Activated CD8-positive, alpha-beta memory T cell treated with anti-CD3 and anti-CD28 coated beads for 1 hour (primary cell): ENCODE measurements around the gene NUCB1.
"Not testable (repeated sequence)": the region's sequence is repeated elsewhere in the genome, so short reads cannot be mapped to it uniquely, and the experiment has no call there.

Experiments
- DNase-seq, 2 donors: peaks; one replicate each; pipeline ENCODE4 v3.0.0-alpha.2; 2020; ENCODE audit warnings: low read depth in 1 of 2; ENCODE audit errors: extremely low read depth in 1 of 2

NUCB1 gene

DNA sequence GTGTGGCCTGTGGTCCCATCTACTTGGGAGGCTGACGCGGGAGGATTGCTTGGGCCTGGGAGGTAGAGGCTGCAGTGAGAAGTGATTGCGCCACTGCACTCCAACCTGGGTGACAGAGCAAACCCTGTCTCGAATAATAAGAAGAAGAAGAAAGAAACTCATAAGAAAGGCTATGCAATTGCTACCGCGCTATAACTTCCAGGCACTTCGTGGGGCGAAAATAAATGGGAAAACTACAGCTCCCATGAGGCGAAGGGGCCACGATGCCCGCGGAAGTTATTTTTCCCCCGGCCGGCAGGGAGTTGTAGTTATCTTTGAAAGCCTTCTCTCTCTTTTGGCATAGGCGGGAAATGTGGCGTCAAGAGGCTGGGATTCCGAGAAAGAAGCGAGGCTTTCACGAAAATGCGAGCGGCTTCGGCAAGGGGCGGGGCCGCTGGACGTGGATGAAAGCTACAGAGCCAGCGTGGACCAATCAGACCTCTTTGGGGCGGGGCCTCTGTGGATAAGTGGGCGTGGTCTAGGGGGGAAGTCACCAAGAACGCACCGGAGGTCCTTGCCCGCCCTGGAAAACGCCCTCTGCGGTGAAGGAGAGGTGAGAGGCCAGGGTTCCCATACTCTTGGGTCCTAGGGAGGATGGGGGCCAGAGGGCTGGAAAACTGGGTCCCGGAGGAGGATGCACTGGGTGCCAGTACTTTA, at the start of gene NUCB1:
Gene NUCB1 (plus strand): TSS at position 532 of the 696 bp plus-strand sequence. CDS start 485 bp downstream, outside the sequence.
- peak; percentile 95 to 98 for DNase-seq

DNA sequence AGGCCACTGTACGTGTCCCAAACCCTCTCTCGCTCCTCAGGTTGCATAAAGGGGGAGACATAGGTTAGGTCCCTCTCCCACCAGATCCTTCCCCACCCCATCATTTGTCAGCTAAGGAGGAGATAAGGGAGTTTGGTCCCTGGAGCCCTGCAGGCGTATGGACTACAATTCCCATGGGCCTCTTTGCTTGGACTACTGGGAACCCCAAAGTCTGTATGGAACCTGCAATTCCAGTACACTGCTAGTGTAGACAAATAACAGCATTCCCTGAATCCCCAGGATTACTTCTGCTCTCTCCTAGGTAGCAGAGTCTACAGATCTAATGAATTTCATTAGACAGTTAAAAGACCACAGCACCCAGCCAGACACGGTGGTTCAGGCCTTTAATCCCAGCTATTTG, 47.8 kb upstream of the NUCB1 start:
- no peak for DNase-seq

DNA sequence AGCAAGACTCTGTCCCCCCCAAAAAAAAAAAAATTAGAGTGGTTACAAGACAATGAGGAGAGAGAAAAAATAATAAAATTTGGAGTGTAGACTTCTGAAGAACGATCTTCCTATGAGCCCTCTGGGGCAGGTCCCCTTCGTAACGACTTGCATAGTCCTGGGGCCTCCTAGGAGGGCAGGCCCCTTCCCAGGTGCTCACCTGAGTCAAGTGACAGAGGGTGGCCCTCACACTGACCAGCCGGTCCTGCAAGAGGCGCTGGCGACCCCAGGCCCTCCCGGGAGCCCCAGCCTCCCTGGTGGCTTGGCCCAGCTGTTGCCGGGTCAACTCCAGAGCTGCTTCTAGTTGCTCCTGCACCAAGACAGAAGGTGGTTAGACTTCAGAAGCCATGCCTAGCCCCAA, 46.6 kb upstream of the NUCB1 start:
- DNase-seq = no peak

DNA sequence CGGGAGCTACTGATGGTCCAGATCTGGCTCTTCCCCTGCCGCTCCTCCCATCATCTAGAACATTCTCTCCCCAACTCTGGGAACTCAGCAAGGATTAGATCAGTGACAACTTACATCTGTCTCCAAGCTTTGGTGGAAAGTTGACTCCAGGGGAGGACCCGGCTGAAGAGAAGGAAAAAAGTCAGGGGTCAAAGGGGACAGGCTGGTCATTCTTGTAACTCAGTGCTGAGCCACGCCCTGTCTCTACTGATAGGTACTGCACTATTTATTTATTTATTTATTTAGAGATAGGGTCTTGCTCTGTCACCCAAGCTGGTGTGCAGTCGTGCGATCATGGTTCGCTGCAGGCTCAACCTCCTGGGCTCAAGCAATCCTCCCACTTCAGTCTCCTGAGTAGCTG, 46.0 kb upstream of the NUCB1 start:
- no peak for DNase-seq

DNA sequence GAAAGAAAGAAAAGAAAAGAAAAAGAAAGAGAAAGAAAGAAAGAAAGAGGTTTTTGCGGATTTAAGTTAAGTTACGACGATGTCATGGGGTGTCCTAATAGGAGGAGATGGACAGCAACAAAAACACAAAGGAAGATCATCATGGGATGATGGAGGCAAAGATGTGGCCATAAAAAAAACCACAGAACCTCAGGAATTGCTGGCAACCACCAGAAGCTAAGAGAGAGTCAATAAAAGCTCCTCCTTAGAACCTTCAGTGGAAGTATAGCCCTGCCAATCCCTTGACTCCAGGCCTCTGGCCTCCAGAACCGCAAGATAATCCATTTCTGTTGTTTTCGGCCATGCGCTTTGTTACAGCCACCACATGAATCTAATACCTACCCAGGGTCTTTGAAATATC, 43.2 kb upstream of the NUCB1 start:
- no peak for DNase-seq

DNA sequence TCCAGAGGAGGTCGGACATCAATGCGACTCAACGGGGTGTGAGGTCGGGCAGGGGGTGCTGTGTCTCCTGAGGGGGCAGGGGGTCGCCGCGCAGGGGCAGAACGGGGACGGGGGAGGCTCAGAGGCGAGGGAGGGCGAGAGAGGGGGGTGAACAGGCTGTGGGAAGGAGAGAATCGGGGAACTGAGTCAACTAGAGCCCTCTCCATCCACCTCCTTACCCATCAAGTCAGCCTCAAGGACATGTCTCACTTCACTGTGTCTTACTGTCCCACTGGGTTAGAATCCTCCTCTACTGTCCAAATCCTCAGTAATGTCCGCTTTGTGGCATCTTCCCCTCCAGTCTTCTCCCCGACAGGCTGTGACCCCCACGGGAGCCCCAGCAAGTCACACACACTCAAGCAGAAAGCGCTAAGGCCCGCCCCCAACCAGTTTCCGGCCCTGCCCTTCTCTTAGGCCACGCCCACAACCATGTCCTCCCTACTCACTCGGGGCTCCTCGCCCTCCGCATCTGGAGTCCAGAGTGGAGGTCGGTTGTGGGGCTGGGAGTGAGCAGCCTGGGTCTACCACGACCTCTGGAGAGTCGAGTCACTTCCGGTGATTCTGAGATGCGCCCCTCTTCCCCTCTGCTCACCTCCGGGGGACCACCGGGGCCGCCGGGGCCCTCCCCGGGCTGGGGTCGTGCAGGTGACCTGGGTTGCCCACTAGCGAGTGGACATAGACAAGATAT, 41.0 kb upstream of the NUCB1 start:
- peak; percentile 62 to 70 for DNase-seq

DNA sequence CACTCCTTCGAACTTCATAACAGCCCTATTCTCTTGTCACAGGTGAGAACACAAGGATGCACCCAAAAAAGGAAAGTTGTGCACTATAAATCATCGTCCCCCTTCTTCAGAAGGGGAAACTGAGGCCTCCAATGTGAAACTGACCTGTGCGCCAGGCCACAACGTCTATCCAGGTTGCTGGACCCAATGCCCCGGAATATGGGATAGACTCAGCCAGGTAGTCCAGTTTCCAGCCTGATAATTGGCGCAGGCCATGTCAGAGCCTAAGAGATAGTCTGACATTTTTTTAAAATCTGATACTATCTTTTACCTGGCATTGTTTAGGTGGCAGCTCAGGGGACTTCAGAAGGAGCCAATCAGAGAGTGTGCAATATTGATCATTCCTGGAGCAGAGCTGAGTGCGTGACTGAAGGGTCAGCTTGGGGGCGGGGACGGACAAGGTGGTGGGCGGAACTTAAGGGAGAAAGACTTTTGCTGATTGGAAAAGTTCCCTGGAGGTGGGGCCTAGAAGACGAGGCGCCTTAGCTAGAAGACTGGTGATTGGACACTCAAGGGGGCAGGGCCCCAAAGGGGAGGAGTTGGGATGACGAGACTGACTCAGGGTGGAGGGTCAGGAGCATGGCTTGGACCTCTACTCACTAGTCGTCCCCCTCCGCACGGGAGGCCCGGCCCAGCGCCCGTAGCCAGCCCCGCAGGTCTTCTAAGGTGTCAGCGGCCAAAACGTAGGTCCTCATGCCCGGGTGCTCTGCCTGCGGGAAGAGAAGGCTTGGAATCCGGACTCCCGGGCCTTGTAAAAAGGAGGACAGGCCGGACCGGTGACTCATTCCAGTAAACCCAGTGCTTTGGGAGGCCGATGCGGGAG, 40.2 kb upstream of the NUCB1 start:
- no peak for DNase-seq

DNA sequence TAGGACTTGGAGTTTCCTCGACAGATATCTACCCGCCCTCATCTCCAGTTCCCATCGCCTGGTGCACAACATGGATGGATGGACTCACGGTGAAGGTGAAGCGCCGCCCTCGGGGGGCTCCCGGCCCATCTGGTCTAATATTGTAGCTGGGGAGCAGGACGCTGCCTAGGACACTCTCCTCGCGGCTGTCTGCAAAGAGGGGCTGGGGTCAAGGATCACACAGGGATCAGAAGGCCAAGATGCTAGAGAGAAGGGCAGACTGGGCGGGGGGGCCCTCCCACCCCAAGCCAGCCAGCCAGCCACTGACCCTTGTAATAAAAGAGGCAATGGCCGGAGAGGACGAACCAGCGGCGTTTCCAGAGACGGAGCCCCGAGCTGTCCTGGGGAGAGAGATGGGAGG, 38.8 kb upstream of the NUCB1 start:
- DNase-seq = no peak

DNA sequence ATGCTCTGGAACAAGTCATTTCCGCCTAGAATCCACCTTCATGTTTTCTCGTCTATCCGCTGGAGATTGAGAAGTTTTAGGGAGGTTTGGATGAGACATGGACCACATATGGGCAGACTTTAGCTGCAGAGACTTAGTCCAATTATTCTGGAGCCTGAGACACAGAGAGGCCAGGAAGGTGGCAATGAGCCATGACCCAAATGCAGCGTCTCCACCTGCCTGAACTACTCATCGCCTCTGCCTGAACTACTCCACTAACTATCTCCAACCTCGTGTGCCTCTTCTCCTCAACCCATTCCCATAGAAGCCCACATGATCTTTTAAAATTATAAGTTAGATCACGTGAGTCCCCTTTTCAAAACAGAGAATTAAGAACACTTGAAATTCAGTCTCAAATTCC, 37.3 kb upstream of the NUCB1 start:
- no peak for DNase-seq

DNA sequence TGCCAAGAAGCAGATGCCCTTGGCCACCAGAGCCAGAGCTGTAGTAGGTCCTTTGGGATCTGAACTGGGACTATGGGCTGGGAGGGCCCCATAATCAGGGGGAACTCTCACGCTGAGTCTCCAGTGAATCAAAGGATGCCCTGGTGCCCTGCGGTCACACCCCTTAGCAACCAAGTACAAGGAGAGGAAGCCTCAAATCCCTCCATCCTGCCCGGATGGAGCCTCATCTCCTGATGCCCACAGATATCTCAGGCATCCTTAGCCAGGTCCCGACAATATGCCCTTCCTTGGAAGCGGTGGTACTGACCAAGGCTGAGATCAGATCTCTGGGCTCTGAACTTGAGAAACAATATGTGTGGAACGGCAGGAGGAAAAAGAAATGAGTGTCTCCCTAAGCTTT, 33.4 kb upstream of the NUCB1 start:
- no peak for DNase-seq

DNA sequence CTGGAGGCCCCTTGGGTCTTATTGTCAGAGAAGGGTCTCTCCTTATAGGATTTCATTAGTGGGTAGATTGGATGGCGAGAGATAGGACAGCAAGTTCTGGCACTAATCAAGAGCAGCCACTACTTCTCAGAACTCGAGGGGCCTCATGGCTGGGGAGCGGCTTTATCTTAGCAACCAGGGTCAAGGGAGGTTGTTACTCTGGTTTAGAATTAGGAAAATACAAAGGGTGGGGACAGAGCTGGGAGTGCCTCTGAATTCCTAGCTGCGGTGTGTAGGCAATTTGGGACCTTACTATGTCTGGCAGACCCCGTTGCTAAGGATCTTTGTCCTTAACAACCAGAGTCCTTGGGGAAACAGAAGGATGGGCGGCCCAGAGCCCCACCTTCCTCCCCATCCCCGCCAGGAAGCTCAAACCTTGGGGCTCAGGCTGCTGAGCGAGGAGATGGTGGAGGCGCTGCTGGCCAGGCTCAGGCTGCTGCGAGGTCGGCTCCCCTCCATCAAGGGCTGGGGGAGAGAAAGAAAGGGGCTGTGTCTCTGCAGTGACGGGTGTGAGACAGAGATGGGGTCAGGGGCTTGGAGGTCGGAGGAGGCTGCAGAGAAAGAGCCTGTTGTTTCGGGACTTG, 32.9 kb upstream of the NUCB1 start:
- DNase-seq = no peak

DNA sequence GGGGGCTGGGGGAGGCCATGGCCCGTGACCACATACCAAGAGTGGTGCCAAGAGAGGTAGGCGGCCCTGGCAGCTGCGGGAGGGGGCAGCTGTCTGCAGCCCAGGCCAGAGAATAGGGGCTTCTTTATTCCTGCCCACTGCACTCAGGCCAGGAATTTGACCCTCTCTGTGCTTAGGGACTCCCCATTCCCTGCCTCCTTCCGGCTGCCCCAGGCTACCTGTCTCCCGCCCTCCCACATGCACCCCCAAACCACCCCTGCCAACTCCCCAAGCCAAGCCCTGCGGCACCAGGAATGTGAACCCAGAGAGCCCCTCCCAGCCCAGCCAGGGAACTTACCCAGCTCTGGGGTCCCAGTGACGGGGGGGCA, 32.4 kb upstream of the NUCB1 start:
- DNase-seq = no peak

DNA sequence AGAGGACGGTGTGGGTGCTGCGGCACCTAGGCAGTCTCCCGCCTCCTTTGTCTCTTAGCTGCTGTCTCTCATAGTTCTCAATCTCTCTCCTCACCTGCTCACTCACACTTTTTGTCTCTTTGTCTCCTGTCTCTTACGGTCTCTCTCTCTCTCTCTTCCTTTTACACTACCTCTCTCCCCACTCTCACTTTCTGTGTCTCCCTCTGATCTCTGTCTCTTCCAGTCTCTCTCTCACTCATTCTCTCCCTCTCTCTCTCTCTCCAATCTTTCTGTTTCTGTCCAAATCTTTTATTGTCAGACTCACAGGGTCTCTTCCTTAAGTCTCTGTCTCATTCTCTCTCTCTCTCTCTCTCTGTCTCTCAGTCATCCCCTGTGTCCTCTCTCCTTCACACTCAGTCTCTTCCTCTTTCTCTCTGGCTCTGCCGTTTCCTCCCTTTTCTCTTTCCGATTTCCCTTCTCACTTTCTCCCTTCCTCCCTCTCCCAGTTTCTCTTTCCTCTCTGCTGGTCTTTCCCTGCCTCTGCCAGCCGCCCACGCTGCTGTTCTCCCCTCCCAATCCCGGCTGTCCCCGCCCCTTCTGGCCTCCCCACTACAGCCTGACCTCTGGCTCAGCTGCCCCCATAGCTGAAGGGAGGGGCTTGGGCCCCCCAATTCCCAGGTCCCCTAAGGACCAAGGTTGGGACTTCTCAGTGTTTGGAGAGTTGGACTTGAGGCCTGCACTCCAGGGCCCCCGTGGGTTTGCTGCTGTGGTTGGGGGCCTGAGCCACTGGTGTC, 31.8 kb upstream of the NUCB1 start, which contains the start of gene PLEKHA4:
Gene PLEKHA4 (minus strand): TSS at position 504 of the 773 bp plus-strand sequence. CDS start 997 bp downstream, outside the sequence.
- DNase-seq = no peak

DNA sequence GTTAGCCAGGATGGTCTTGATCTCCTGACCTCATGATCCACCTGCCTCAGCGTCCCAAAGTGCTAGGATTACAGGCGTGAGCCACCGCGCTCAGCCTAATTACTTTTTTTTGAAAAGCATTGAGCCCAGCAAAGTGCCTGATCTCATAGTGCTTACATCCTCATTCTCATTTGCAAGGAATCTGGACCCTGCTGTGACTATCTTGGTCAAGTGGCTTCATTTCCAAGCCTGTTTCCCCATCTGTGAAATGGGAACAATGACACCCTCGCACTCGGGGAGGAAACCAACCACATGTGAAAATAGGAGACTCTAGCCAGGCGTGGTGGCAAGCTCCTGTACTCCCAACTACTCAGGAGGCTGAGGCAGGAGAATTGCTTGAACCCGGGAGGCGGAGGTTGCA, 30.1 kb upstream of the NUCB1 start:
- no peak for DNase-seq

DNA sequence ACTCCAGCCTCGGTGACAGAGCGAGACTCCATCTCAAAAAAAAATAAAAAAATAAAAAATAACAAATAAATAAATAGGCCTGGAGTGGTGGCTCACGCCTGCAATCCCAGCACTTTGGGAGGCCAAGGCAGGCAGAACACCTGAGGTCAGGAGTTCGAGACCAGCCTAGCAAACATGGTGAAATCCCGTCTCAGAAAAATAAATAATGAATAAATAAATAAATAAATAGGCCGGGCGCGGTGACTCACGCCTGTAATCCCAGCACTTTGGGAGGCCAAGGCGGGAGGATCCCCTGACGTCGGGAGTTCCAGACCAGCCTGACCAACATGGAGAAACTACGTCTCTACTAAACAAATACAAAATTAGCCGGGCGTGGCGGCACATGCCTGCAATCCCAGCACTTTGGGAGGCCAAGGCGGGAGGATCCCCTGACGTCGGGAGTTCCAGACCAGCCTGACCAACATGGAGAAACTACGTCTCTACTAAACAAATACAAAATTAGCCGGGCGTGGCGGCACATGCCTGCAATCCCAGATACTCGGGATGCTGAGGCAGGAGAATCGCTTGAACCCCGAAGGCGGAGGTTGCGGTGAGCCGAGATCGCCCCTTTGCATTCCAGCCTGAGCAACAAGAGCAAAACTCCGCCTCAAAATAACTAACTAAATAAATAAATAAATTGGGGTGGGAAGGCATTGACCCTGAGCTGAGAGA, 28.5 kb upstream of the NUCB1 start:
- DNase-seq = not testable (repeated sequence)

DNA sequence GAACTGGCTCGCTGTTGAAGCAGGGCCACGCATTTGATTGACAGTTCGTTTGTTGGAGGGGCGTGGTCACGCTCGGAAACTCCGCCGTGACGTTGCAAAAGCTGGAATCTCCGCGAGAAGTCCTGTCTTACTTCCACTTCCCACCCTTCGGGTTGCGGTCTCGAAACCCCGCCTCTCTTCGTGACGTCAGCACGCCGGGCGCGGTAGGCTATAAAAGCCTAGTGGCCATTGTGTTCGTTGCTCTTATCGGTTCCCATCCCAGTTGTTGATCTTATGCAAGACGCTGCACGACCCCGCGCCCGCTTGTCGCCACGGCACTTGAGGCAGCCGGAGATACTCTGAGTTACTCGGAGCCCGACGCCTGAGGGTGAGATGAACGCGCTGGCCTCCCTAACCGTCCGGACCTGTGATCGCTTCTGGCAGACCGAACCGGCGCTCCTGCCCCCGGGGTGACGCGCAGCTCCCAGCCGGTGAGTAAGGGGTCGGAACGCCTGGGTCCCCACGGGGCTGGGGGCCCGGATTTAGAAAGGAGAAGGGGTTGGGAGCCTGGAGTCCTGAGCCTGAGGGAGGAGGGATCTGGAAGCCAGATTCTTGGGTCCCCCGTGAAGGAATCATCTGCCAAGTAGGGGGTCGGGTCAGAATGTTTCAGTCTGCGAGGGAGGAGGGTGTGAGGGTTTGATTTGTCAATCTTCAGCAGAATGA, 27.8 kb upstream of the NUCB1 start, which contains the start of gene PPP1R15A:
Gene PPP1R15A (plus strand): TSS at position 240 of the 702 bp plus-strand sequence. CDS start 813 bp downstream, outside the sequence.
- peak; percentile 96 to 97 for DNase-seq

DNA sequence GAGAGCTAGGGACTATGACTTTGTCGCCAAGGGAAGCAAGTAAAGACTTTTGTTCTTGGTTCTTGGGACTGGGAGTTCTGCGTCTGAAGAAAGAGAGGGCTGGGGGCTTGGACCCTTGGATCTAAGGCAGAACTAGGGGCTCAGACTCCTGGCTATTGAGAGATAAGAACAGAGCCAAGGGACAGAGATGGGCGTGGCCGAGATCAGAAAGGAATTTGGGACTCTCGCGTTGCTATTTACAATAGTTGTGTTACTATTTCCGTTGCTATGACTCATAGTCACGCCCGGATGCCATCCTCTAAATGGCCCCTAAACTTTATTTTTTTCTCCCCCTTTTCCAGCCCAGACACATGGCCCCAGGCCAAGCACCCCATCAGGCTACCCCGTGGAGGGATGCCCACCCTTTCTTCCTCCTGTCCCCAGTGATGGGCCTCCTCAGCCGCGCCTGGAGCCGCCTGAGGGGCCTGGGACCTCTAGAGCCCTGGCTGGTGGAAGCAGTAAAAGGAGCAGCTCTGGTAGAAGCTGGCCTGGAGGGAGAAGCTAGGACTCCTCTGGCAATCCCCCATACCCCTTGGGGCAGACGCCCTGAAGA, 27.1 kb upstream of the NUCB1 start:
- DNase-seq = peak; percentile 51 to 57

DNA sequence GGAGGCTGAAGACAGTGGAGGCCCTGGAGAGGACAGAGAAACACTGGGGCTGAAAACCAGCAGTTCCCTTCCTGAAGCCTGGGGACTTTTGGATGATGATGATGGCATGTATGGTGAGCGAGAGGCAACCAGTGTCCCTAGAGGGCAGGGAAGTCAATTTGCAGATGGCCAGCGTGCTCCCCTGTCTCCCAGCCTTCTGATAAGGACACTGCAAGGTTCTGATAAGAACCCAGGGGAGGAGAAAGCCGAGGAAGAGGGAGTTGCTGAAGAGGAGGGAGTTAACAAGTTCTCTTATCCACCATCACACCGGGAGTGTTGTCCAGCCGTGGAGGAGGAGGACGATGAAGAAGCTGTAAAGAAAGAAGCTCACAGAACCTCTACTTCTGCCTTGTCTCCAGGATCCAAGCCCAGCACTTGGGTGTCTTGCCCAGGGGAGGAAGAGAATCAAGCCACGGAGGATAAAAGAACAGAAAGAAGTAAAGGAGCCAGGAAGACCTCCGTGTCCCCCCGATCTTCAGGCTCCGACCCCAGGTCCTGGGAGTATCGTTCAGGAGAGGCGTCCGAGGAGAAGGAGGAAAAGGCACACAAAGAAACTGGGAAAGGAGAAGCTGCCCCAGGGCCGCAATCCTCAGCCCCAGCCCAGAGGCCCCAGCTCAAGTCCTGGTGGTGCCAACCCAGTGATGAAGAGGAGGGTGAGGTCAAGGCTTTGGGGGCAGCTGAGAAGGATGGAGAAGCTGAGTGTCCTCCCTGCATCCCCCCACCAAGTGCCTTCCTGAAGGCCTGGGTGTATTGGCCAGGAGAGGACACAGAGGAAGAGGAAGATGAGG, 26.4 kb upstream of the NUCB1 start:
- DNase-seq = no peak
